Naive B cell (primary cell): Measurements from ENCODE around the gene HNRNPU. TPM values are rescaled to one million over a fixed set of nuclear protein-coding genes. Genes with fewer than 3 reads are reported as not detected.
A peak's percentile ranks its signal among the peaks of the same experiment; 100 is the strongest.

Experiments used
- ATAC-seq, 2 donors: fragments of 150-1000 bp; cut with Tn5 transposase; 2 replicates each; pipeline ENCODE4 v1.10.0; 2021; ENCODE audit warnings: low read depth in 2 of 2, mild to moderate bottlenecking in 2 of 2, moderate library complexity in 2 of 2
- DNase-seq: peaks from one replicate; pipeline ENCODE4 v3.0.0; 2022
- H3K27ac Mint-ChIP-seq, 6 donors: one replicate each; pipeline ENCODE4 v1.8.0; 2020 to 2022; ENCODE audit warnings: mild to moderate bottlenecking in 6 of 6, mixed read lengths in 6 of 6, moderate library complexity in 5 of 6, inconsistent platforms in 2 of 6
- H3K27me3 Mint-ChIP-seq, 3 donors: one replicate each; pipeline ENCODE4 v1.8.0; 2021 to 2022; ENCODE audit warnings: mixed read lengths in 3 of 3, mild to moderate bottlenecking in 1 of 3
- H3K36me3 Mint-ChIP-seq, 2 donors: one replicate each; pipeline ENCODE4 v1.8.0; 2020 to 2022; ENCODE audit warnings: mixed read lengths in 2 of 2, inconsistent platforms in 1 of 2, mild to moderate bottlenecking in 1 of 2
- H3K4me1 Mint-ChIP-seq, 3 donors: one replicate each; pipeline ENCODE4 v1.8.0; 2020 to 2022; ENCODE audit warnings: mixed read lengths in 3 of 3, inconsistent platforms in 1 of 3, mild to moderate bottlenecking in 1 of 3, moderate library complexity in 1 of 3
- H3K4me3 Mint-ChIP-seq, 8 donors: one replicate each; pipeline ENCODE4 v1.8.0; 2020 to 2022; ENCODE audit warnings: mild to moderate bottlenecking in 8 of 8, mixed read lengths in 8 of 8, moderate library complexity in 8 of 8, inconsistent platforms in 2 of 8
- H3K9me3 Mint-ChIP-seq, 7 donors: one replicate each; pipeline ENCODE4 v1.8.0; 2020 to 2022; ENCODE audit warnings: mixed read lengths in 7 of 7, mild to moderate bottlenecking in 5 of 7, inconsistent platforms in 2 of 7, moderate library complexity in 1 of 7
- polyA plus RNA-seq, 6 donors: library from polyadenylated mRNA; unstranded; fragments of 300-500 nt; fragmentation: Illumina TruSeq; gene quantifications; one replicate each; pipeline ENCODE4 v1.2.3, GENCODE V29; 2021; ENCODE audit warnings: low read depth in 6 of 6

HNRNPU gene
- polyA plus RNA-seq, 6 donors from 2014 or later = 131 to 412 (median 247) TPM

GRCh38 chr1:244858357-244858756 lies 6.0 kb downstream of the HNRNPU start:
- H3K27ac Mint-ChIP-seq = peak overlapping the region in 1 of 6 donors; percentile 76
- H3K4me1 Mint-ChIP-seq = peaks cover 50 to 78% (median 70%) of the 10 kb centered on the region in 3 donors
- no peak for ATAC-seq
- peaks cover 27 to 43% of the 10 kb centered on the region in 2 donors for H3K36me3 Mint-ChIP-seq
- peak overlapping the region in 1 of 8 donors; percentile 70 for H3K4me3 Mint-ChIP-seq
- H3K9me3 Mint-ChIP-seq = no peaks in the 10 kb centered on the region
- DNase-seq = no peak
- H3K27me3 Mint-ChIP-seq = no peaks in the 10 kb centered on the region

- Mint-ChIP-seq H3K4me1 (peaks cover 50 to 79% (median 69%) of the 10 kb centered on the region in 3 donors), H3K36me3 (peaks cover 26 to 43% of the 10 kb centered on the region in 2 donors), H3K27me3 (no peaks in the 10 kb centered on the region), H3K9me3 (no peaks in the 10 kb centered on the region), H3K27ac (peak overlapping the region in 1 of 6 donors; percentile 78), H3K4me3 (peak overlapping the region in 1 of 8 donors; percentile 6)
- DNase-seq (no peak), ATAC-seq (no peak)
These were observed 6.6 kb downstream of the HNRNPU start for GRCh38 chr1:244857761-244858160.

- peak overlapping the region in 7 of 8 donors; percentile 5 to 73 (median 67) for H3K4me3 Mint-ChIP-seq
- DNase-seq (no peak), ATAC-seq (peak; percentile 35 to 44)
- peaks cover 18 to 31% of the 10 kb centered on the region in 2 donors for H3K36me3 Mint-ChIP-seq
- no peaks in the 10 kb centered on the region for H3K27me3 Mint-ChIP-seq
- peak overlapping the region in 4 of 6 donors; percentile 78 to 95 (median 80) for H3K27ac Mint-ChIP-seq
- no peaks in the 10 kb centered on the region for H3K9me3 Mint-ChIP-seq
- H3K4me1 Mint-ChIP-seq = peaks cover 35 to 59% (median 55%) of the 10 kb centered on the region in 3 donors
These were observed 9.3 kb downstream of the HNRNPU start for GRCh38 chr1:244854865-244855578.

GRCh38 chr1:244854166-244854565 lies 10.2 kb downstream of the HNRNPU start:
- Mint-ChIP-seq H3K27ac (peak overlapping the region in 3 of 6 donors; percentile 60 to 86 (median 78)), H3K4me3 (peak overlapping the region in 5 of 8 donors; percentile 15 to 51 (median 19)), H3K27me3 (no peaks in the 10 kb centered on the region), H3K4me1 (peaks cover 37 to 57% (median 56%) of the 10 kb centered on the region in 3 donors), H3K9me3 (no peaks in the 10 kb centered on the region), H3K36me3 (peaks cover 18 to 31% of the 10 kb centered on the region in 2 donors)
- DNase-seq (no peak), ATAC-seq (no peak)

DNA sequence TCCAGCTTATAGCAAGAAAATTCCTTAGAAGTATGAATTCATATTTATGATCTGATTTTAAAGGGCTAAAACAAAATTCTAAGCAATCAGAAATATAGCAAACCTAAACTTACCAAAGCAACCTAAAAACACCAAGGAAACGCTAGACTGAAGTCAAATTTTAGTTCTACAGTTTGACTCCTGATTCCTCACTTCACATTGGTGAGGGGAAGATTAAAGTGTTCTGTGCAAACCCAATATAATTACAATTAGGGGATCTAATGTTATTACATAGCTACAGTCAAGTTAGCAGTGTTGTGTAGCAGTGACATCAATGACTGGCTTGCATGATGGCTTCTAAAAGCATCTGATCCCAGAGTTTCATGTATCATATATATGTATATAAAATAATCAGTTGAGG lies 11.6 kb downstream of the HNRNPU start:
- Mint-ChIP-seq H3K36me3 (peaks cover 18 to 27% of the 10 kb centered on the region in 2 donors), H3K9me3 (no peaks in the 10 kb centered on the region), H3K4me3 (no peak overlapping the region), H3K27ac (peak overlapping the region in 1 of 6 donors; percentile 44), H3K27me3 (no peaks in the 10 kb centered on the region), H3K4me1 (peaks cover 33 to 51% (median 44%) of the 10 kb centered on the region in 3 donors)
- no peak for DNase-seq
- no peak for ATAC-seq

GRCh38 chr1:244851546-244852231 lies 12.7 kb downstream of the HNRNPU start:
- H3K4me3 Mint-ChIP-seq = peak overlapping the region in 1 of 8 donors; percentile 15
- peaks cover 33 to 47% (median 38%) of the 10 kb centered on the region in 3 donors for H3K4me1 Mint-ChIP-seq
- peaks cover 19 to 23% of the 10 kb centered on the region in 2 donors for H3K36me3 Mint-ChIP-seq

GRCh38 chr1:244850896-244851295 lies 13.4 kb downstream of the HNRNPU start:
- no peak for ATAC-seq
- no peak overlapping the region for H3K4me3 Mint-ChIP-seq
- peaks cover 30 to 39% (median 32%) of the 10 kb centered on the region in 3 donors for H3K4me1 Mint-ChIP-seq
- DNase-seq = no peak
- H3K9me3 Mint-ChIP-seq = no peaks in the 10 kb centered on the region
- H3K27me3 Mint-ChIP-seq = no peaks in the 10 kb centered on the region
- peak overlapping the region in 3 of 6 donors; percentile 32 to 44 (median 38) for H3K27ac Mint-ChIP-seq
- H3K36me3 Mint-ChIP-seq = peaks cover 22 to 24% of the 10 kb centered on the region in 2 donors

More at GRCh38 chr1:244851546-244852231, 12.7 kb downstream of the HNRNPU start:
- no peaks in the 10 kb centered on the region for H3K27me3 Mint-ChIP-seq
- ATAC-seq (no peak), DNase-seq (no peak)
- H3K27ac Mint-ChIP-seq = peak overlapping the region in 4 of 6 donors; percentile 2 to 69 (median 30)
- H3K9me3 Mint-ChIP-seq = no peaks in the 10 kb centered on the region

- no peaks in the 10 kb centered on the region for H3K27me3 Mint-ChIP-seq
These were observed 14.1 kb downstream of the HNRNPU start for GRCh38 chr1:244850099-244850852.

GRCh38 chr1:244849189-244849866 lies 15.0 kb downstream of the HNRNPU start:
- Mint-ChIP-seq H3K4me1 (peaks cover 16 to 24% (median 16%) of the 10 kb centered on the region in 3 donors), H3K36me3 (peaks cover 12 to 19% of the 10 kb centered on the region in 2 donors), H3K4me3 (no peak overlapping the region)

More at GRCh38 chr1:244850099-244850852, 14.1 kb downstream of the HNRNPU start:
- Mint-ChIP-seq H3K36me3 (peaks cover 18 to 22% of the 10 kb centered on the region in 2 donors), H3K9me3 (no peaks in the 10 kb centered on the region), H3K27ac (peak overlapping the region in 2 of 6 donors; percentile 6 to 67), H3K4me1 (peaks cover 24 to 33% (median 26%) of the 10 kb centered on the region in 3 donors), H3K4me3 (no peak overlapping the region)
- no peak for DNase-seq
- ATAC-seq = no peak

GRCh38 chr1:244846653-244847052 lies 17.7 kb downstream of the HNRNPU start:
- H3K4me3 Mint-ChIP-seq = no peak overlapping the region
- H3K27me3 Mint-ChIP-seq = no peaks in the 10 kb centered on the region
- H3K9me3 Mint-ChIP-seq = no peaks in the 10 kb centered on the region
- peaks cover 8 to 19% of the 10 kb centered on the region in 2 donors for H3K36me3 Mint-ChIP-seq
- H3K4me1 Mint-ChIP-seq = peaks cover 5 to 8% (median 7%) of the 10 kb centered on the region in 3 donors
- DNase-seq = no peak
- ATAC-seq = no peak
- peak overlapping the region in 2 of 6 donors; percentile 28 to 53 for H3K27ac Mint-ChIP-seq

More at GRCh38 chr1:244849189-244849866, 15.0 kb downstream of the HNRNPU start:
- ATAC-seq = no peak
- peak overlapping the region in 3 of 6 donors; percentile 7 to 67 (median 46) for H3K27ac Mint-ChIP-seq
- H3K9me3 Mint-ChIP-seq = no peaks in the 10 kb centered on the region
- no peak for DNase-seq
- no peaks in the 10 kb centered on the region for H3K27me3 Mint-ChIP-seq

DNA sequence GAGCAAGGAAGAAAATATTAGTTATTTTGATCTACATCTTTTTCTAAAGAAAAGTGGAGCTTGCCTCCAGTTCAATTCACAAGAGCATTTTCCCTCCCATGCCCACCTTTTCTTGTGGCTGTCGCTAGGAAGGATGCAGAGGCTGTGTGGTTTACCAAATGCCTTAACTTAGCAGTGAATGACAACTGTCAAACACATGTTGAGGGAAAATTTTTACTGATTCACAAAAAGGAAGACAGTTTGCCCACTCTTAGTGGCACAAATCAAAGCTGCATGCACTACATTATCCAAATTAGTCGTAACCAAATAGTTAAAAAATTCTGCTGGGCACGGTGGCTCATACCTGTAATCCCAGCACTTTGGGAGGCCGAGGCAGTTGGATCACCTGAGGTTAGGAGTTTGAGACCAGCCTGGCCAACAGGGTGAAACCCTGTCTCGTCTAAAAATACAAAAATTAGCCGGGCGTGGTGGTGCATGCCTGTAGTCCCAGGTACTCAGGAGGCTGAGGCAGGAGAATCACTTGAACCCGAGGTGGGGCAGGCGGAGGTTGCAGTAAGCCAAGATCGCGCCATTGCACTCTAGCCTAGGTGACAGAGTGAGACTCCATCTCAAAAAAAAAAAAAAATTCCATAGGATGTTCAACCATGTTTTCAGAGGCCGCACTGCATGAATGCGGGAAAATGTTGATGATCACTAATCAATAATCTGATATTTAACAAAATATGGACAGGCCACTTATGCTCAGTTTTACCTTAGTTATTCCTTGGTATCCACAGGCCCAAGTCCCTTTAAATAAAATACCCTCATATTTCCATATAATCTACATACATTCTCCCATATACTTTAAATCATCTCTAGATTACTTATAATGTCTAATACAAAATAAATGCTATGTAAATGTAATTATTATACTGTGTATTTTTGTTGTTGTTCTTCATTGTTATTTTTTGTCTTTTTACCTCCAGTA lies 19.9 kb downstream of the HNRNPU start:
- no peak overlapping the region for H3K4me3 Mint-ChIP-seq
- DNase-seq = no peak
- no peaks in the 10 kb centered on the region for H3K9me3 Mint-ChIP-seq
- H3K27ac Mint-ChIP-seq = peak overlapping the region in 2 of 6 donors; percentile 33 to 60
- no peaks in the 10 kb centered on the region for H3K27me3 Mint-ChIP-seq
- peaks cover 12 to 19% of the 10 kb centered on the region in 2 donors for H3K36me3 Mint-ChIP-seq
- H3K4me1 Mint-ChIP-seq = peaks cover 11 to 17% (median 17%) of the 10 kb centered on the region in 3 donors
- ATAC-seq = no peak
